Left ventricle myocardium inferior (tissue), 1 donor: ENCODE measurements around the gene PBRM1. TPM values are rescaled to one million over a fixed set of nuclear protein-coding genes. Genes with fewer than 3 reads are reported as not detected.

Experiments
- DNase-seq: peaks from one replicate; pipeline ENCODE4 v3.0.0-alpha.2; 2020
- H3K27ac ChIP-seq: fragments of 200-600 bp; replicated peaks from 2 replicates; pipeline ENCODE4 v1.8.0; 2021
- H3K27me3 ChIP-seq: fragments of 200-600 bp; 2 replicates; pipeline ENCODE4 v1.8.0; 2021; ENCODE audit warnings: low read depth
- H3K36me3 ChIP-seq: fragments of 200-600 bp; 2 replicates; pipeline ENCODE4 v1.8.0; 2021
- H3K4me1 ChIP-seq: fragments of 200-600 bp; 2 replicates; pipeline ENCODE4 v1.8.0; 2021
- H3K4me3 ChIP-seq: fragments of 200-600 bp; 2 replicates; pipeline ENCODE4 v1.8.0; 2021; ENCODE audit warnings: mild to moderate bottlenecking, moderate library complexity
- H3K9me3 ChIP-seq: fragments of 200-600 bp; replicated peaks from 2 replicates; pipeline ENCODE4 v1.8.0; 2021
- intact Hi-C: fragments of 100-400 bp; cut with micrococcal nuclease; formaldehyde crosslinking; loops from one replicate; pipeline ENCODE4 v1.11.0; 2022
- total RNA-seq: library from RNA; stranded (reverse); fragmentation: NEBNext Ultra II Directional; extraction: Animal tissue kit (Norgen Biotek cat#: 25700); gene quantifications from one replicate; pipeline ENCODE4 v1.2.1, GENCODE V29; 2021
- TF ChIP-seq, protein P1 (sequence below): fragments of 200-600 bp; IDR thresholded peaks from 2 replicates; pipeline ENCODE4 v1.8.0; 2021; ENCODE audit warnings: antibody characterized with exemption, mild to moderate bottlenecking, borderline replicate concordance
- donor health status: DM: no; HTN: yes; CAD: no; lungs with severe emphysema.

The PBRM1 gene
- total RNA-seq, 1 donor from 2014 or later: 52.3 TPM

DNA sequence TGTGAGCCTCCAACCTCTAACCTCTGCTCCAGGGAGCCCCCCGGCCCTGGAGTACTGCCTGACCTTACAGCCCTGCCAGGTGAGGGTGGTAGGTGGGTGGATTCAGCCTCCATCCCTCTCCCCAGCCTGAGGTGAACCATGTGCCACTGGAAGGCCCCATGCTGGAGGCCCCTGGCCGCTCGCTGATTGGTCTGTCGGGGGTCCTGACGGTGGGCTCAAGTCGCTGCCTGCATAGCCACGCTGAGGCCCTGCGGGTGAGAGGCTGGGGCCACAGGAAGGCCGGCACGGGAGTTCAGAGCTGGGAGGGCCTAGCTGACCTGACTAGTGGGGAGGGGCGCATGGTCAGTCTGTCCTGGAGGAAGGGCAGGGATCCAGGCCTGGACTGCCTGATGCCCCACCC is 171.1 kb downstream of the PBRM1 start:
- TF ChIP-seq, protein P1, sequence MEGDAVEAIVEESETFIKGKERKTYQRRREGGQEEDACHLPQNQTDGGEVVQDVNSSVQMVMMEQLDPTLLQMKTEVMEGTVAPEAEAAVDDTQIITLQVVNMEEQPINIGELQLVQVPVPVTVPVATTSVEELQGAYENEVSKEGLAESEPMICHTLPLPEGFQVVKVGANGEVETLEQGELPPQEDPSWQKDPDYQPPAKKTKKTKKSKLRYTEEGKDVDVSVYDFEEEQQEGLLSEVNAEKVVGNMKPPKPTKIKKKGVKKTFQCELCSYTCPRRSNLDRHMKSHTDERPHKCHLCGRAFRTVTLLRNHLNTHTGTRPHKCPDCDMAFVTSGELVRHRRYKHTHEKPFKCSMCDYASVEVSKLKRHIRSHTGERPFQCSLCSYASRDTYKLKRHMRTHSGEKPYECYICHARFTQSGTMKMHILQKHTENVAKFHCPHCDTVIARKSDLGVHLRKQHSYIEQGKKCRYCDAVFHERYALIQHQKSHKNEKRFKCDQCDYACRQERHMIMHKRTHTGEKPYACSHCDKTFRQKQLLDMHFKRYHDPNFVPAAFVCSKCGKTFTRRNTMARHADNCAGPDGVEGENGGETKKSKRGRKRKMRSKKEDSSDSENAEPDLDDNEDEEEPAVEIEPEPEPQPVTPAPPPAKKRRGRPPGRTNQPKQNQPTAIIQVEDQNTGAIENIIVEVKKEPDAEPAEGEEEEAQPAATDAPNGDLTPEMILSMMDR: no peak
- Histone ChIP-seq H3K4me3 (no peak overlapping the region), H3K4me1 (peaks cover 12% of the 10 kb centered on the region), H3K9me3 (no peaks in the 10 kb centered on the region), H3K27me3 (no peaks in the 10 kb centered on the region), H3K36me3 (peaks cover 1% of the 10 kb centered on the region), H3K27ac (no peak overlapping the region)
- intact Hi-C loops: no loop called here
- no peak for DNase-seq

DNA sequence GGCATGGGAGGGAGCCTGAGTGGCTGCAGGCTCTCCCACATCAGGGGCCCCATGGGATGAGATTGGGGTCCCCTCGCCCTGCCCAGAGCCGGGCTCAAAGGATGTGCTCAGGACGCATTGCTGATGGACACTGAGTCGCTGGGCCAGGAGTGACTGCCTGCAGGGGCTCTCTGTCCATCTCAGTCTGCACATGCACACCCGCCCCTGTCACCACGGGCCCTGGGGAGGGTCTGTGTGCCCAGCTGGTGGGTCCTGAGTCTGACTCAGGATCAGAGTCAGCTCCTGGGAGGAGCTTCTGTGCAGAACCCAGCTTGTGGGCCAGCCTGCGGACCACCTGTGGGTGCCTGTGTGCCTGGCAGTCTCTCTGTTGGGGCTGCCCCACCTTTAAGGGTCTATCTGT is 172.4 kb downstream of the PBRM1 start:
- Histone ChIP-seq H3K9me3 (no peaks in the 10 kb centered on the region), H3K4me1 (peaks cover 8% of the 10 kb centered on the region), H3K27me3 (no peaks in the 10 kb centered on the region), H3K36me3 (no peaks in the 10 kb centered on the region), H3K27ac (no peak overlapping the region), H3K4me3 (no peak overlapping the region)
- no peak for DNase-seq
- TF ChIP-seq, protein P1: no peak
- intact Hi-C loops: no loop called here

DNA sequence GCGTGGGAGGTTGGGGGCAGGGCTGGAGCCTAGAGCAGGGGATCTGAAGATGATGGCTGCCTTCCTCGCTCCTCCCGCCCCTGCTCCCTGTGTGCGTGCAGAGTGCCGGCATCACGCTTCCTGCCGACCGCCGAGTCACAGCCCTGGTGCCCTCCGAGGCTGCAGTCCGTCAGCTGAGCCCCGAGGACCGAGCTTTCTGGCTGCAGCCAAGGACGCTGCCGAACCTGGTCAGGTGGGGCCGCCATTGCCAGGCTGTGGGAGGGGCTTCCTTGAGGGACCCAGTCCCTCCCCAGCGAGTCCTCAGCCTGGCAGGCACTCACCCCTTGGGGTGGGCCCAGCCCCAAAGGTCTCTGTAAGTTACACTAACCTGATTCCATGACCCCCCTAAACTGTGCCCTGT is 173.0 kb downstream of the PBRM1 start:
- no peak overlapping the region for H3K27ac ChIP-seq
- no peaks in the 10 kb centered on the region for H3K9me3 ChIP-seq
- H3K4me1 ChIP-seq: peaks cover 8% of the 10 kb centered on the region
- DNase-seq: no peak
- intact Hi-C loops: no loop called here
- TF ChIP-seq, protein P1: no peak
- H3K36me3 ChIP-seq: no peaks in the 10 kb centered on the region
- no peaks in the 10 kb centered on the region for H3K27me3 ChIP-seq
- no peak overlapping the region for H3K4me3 ChIP-seq

DNA sequence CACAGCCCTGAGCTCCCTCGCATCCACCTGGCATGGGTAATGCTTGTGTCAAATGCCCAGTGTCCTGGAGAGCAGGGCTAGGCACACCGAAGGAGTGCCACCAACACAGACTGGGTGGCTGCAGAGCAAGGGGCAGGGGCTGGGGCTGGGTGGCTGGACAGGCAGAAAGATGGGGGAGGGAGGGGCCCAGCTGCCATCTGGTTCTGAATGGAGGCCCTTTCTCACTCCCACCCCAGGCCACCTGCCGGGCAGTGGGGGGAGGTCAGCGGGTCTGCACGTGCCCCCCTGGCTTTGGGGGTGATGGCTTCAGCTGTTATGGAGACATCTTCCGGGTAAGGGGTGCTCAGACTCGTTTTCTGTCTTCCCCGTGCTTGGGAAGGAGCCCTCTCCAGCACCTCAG is 173.6 kb downstream of the PBRM1 start:
- Histone ChIP-seq H3K4me1 (peaks cover 8% of the 10 kb centered on the region), H3K27ac (no peak overlapping the region), H3K27me3 (no peaks in the 10 kb centered on the region), H3K9me3 (no peaks in the 10 kb centered on the region), H3K4me3 (no peak overlapping the region), H3K36me3 (no peaks in the 10 kb centered on the region)
- intact Hi-C loops: no loop called here
- no peak for DNase-seq
- TF ChIP-seq, protein P1: no peak

DNA sequence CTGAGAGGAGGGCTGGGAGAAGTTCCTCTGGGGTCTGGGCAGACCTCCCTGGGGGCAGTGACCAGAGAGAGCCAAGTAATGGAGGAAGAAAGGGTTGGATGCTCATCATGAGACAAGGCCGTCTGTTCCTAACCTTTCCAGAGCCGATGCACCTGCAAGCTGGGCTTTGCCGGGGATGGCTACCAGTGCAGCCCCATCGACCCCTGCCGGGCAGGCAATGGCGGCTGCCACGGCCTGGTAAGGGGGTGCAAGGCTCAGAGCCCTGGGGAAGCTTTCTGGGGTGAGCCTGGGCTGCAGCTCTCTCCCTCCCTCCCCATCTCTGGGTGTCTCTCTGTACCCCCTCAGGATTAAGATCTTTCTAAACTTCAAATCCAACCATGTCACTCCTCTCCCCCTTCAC is 174.2 kb downstream of the PBRM1 start:
- Histone ChIP-seq H3K27me3 (no peaks in the 10 kb centered on the region), H3K4me1 (peaks cover 8% of the 10 kb centered on the region), H3K36me3 (peaks cover 2% of the 10 kb centered on the region), H3K9me3 (no peaks in the 10 kb centered on the region), H3K27ac (no peak overlapping the region), H3K4me3 (no peak overlapping the region)
- TF ChIP-seq, protein P1: no peak
- no peak for DNase-seq
- intact Hi-C loops: no loop called here

DNA sequence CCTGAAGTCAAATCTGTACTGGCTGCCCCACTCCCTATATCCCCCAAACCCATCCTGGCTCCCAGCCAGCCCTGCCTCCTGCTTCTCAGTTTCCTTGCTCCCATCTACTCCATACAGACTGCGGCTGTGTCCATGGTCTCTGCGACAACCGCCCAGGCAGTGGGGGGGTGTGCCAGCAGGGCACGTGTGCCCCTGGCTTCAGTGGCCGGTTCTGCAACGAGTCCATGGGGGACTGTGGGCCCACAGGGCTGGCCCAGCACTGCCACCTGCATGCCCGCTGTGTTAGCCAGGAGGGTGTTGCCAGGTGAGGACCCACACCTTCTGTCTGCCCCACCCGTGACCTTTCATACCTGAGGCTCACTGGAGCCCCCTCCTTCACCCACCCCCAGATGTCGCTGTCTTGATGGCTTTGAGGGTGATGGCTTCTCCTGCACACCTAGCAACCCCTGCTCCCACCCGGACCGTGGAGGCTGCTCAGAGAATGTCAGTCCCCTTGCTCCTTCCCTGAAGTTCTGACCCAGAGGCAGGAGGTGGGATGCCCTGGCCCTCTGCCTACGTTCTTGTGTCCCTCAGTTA is 175.9 kb downstream of the PBRM1 start:
- TF ChIP-seq, protein P1: no peak
- Histone ChIP-seq H3K27me3 (no peaks in the 10 kb centered on the region), H3K9me3 (no peaks in the 10 kb centered on the region), H3K4me3 (no peak overlapping the region), H3K27ac (no peak overlapping the region), H3K4me1 (no peaks in the 10 kb centered on the region), H3K36me3 (peaks cover 4% of the 10 kb centered on the region)
- DNase-seq: no peak
- intact Hi-C loops: no loop called here
